Upper lobe of right lung (tissue), 1 donor: ENCODE results near the gene MTHFSD. TPM values are rescaled to one million over a fixed set of nuclear protein-coding genes. Genes with fewer than 3 reads are reported as not detected.
"Not testable (repeated sequence)": the region's sequence is repeated elsewhere in the genome, so short reads cannot be mapped to it uniquely, and the experiment has no call there.

ENCODE experiments used
- ATAC-seq: fragments of 200-7000 bp; cut with Tn5 transposase; one replicate; pipeline ENCODE4 v1.9.1; 2020; ENCODE audit warnings: mild to moderate bottlenecking, moderate library complexity
- DNase-seq: peaks from one replicate; pipeline ENCODE4 v3.0.0-alpha.2; 2020
- H3K27ac ChIP-seq: fragments of 200-600 bp; one replicate; pipeline ENCODE4 v1.8.0; 2022
- H3K27me3 ChIP-seq: fragments of 200-600 bp; one replicate; pipeline ENCODE4 v1.8.0; 2022; ENCODE audit warnings: mild to moderate bottlenecking
- H3K36me3 ChIP-seq: fragments of 200-600 bp; one replicate; pipeline ENCODE4 v1.8.0; 2022
- H3K4me1 ChIP-seq: fragments of 200-600 bp; one replicate; pipeline ENCODE4 v1.8.0; 2022
- H3K4me3 ChIP-seq: fragments of 200-600 bp; one replicate; pipeline ENCODE4 v1.8.0; 2022; ENCODE audit warnings: mild to moderate bottlenecking
- H3K9me3 ChIP-seq: fragments of 200-600 bp; one replicate; pipeline ENCODE4 v1.8.0; 2022
- intact Hi-C: fragments of 100-400 bp; cut with DNase I; formaldehyde crosslinking; loops from one replicate; pipeline ENCODE4 v1.11.0; 2022
- total RNA-seq: library from RNA; stranded (reverse); fragmentation: NEBNext Ultra II Directional; extraction: Animal tissue kit (Norgen Biotek cat#: 25700); gene quantifications from one replicate; pipeline ENCODE4 v1.2.1, GENCODE V29; 2021
- TF ChIP-seq, protein P1 (sequence below): fragments of 200-600 bp; IDR thresholded peaks from one replicate; pipeline ENCODE4 v1.8.0; 2022; ENCODE audit warnings: antibody characterized with exemption
- donor health status: DM: no; HTN: yes; CAD: no; lungs with severe emphysema.

MTHFSD gene
- total RNA-seq, 1 donor from 2014 or later: 18.7 TPM

DNA sequence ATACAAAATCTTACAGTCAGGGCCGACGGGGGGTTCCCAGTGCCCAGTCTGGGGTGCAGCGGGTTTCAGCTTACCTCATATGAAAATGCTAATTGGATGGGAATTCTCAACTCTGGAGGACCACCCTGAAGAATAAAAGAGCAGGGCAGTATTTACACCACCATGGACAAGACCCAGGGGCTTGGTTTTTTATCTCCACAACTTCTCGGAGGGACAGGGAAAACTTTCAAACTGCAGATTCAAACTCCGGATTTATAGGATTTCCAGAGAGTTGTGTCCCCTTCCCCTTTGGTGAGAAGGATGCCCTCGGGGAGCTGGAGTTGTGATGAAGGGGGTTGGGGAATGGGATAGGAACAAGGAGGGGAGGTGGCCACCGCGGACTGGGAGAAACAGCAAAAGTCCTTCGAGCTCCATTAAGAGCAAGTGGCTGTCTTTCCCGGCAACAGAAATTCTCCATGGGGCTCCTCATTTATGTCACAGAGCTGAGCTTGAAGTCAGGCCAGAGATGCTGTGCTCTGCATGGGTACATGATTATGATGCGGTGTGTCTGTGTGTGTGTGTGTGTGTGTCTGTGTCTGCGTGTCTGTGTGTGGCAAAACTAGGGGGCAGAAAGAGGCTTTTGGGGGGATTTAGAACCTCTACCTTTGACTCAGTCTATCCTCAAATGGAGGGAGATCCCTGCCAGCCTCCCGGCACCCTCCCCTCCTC, 39.0 kb upstream of the MTHFSD start:
- no peaks in the 10 kb centered on the region for H3K4me1 ChIP-seq
- TF ChIP-seq, protein P1, sequence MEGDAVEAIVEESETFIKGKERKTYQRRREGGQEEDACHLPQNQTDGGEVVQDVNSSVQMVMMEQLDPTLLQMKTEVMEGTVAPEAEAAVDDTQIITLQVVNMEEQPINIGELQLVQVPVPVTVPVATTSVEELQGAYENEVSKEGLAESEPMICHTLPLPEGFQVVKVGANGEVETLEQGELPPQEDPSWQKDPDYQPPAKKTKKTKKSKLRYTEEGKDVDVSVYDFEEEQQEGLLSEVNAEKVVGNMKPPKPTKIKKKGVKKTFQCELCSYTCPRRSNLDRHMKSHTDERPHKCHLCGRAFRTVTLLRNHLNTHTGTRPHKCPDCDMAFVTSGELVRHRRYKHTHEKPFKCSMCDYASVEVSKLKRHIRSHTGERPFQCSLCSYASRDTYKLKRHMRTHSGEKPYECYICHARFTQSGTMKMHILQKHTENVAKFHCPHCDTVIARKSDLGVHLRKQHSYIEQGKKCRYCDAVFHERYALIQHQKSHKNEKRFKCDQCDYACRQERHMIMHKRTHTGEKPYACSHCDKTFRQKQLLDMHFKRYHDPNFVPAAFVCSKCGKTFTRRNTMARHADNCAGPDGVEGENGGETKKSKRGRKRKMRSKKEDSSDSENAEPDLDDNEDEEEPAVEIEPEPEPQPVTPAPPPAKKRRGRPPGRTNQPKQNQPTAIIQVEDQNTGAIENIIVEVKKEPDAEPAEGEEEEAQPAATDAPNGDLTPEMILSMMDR: no peak
- no peak for ATAC-seq
- no peak overlapping the region for H3K27ac ChIP-seq
- intact Hi-C loops: no loop called here
- no peaks in the 10 kb centered on the region for H3K9me3 ChIP-seq
- no peak overlapping the region for H3K4me3 ChIP-seq
- H3K36me3 ChIP-seq: no peaks in the 10 kb centered on the region
- peaks cover 30% of the 10 kb centered on the region for H3K27me3 ChIP-seq
- DNase-seq: no peak

DNA sequence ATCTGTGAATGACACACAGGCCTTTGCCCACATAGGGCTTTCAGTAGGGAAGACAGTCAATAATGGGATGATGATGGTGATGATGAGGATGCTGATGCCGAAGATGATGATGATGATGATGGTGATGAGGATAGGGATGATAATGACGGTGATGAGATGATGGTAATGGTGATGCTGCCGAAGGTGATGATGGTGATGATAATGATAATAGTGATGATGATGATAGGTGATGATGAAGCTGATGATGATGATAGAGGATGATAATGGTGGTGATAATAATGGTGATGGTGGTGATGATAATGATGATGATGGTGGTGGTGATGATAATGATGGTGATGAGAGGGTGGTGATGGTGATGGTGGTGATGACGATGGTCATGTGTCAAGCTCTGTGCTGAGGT, 36.2 kb upstream of the MTHFSD start:
- TF ChIP-seq, protein P1: no peak
- intact Hi-C loops: no loop called here

DNA sequence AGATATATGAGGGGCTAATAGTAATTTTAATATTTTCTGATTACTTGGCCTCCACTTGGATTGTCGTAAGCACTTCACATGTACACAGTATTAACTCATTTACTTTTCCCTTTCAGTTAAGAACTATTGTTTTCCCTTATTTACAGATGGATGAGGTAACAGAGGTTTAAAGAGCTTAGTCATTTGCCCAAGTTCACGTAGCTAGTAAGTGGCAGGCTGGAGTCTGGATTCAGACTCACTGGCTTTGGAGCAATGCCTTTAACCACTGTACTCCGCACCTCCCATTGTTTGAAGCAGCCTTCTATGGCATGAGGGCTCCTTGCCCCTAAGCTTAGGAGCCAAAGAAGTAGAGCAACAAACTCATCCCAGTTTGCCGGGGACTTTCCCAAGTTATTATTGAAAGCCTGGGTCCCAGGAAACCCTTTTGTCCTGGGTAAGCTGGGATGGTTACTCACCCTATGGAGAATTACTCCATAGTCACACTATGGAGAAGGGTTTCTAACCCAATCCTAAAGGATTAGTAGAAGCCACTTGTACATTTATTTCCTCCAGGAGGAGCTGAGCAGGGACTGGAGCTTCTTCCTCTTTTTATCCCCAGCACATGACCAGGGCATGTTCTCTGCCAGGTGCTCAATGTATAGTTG, 35.6 kb upstream of the MTHFSD start:
- H3K4me1 ChIP-seq: no peaks in the 10 kb centered on the region
- intact Hi-C loops: no loop called here
- no peak overlapping the region for H3K27ac ChIP-seq
- TF ChIP-seq, protein P1: no peak
- no peaks in the 10 kb centered on the region for H3K9me3 ChIP-seq
- H3K4me3 ChIP-seq: no peak overlapping the region
- H3K36me3 ChIP-seq: no peaks in the 10 kb centered on the region
- no peak for DNase-seq
- H3K27me3 ChIP-seq: peaks cover 29% of the 10 kb centered on the region
- peak; percentile 24 for ATAC-seq

More for the DNA sequence above, 36.2 kb upstream of the MTHFSD start:
- H3K27me3 ChIP-seq: peaks cover 30% of the 10 kb centered on the region
- DNase-seq (no peak), ATAC-seq (no peak)
- H3K27ac ChIP-seq: no peak overlapping the region
- H3K9me3 ChIP-seq: no peaks in the 10 kb centered on the region
- H3K4me3 ChIP-seq: no peak overlapping the region
- no peaks in the 10 kb centered on the region for H3K36me3 ChIP-seq
- H3K4me1 ChIP-seq: no peaks in the 10 kb centered on the region

DNA sequence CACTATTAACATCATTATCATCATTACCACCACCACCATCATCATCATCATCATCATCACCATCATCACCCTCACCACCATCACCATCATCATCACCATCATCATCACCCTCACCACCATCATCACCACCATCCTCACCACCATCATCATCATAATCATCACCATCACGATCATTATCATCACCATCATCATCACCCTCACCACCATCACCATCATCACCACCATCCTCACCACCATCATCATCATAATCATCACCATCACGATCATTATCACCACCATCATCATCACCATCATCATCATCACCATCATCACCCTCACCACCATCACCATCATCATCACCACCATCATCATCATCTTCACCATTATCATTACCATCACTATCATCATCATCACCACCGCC, 32.9 kb upstream of the MTHFSD start:
- H3K27me3 ChIP-seq: peaks cover 17% of the 10 kb centered on the region
- H3K27ac ChIP-seq, H3K4me3 ChIP-seq, intact Hi-C loops, H3K4me1 ChIP-seq, DNase-seq, ATAC-seq, H3K9me3 ChIP-seq, H3K36me3 ChIP-seq: not testable (repeated sequence)

DNA sequence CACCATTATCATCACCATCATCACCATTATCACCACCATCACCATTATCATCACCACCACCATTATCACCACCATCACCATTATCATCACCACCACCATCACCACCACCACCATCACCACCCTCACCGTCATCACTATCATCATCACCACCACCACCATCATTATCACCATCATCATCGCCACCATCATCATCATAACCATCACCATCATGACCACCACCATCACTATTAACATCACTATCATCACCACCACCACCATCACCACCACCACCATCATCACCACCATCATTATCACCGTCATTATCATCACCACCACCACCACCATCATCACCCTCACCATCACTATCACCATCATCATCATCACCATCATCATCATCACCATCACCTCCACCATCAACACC, 32.5 kb upstream of the MTHFSD start:
- Histone ChIP-seq H3K4me1 (no peaks in the 10 kb centered on the region), H3K36me3 (no peaks in the 10 kb centered on the region), H3K27me3 (peaks cover 12% of the 10 kb centered on the region), H3K27ac (no peak overlapping the region), H3K9me3 (no peaks in the 10 kb centered on the region), H3K4me3 (no peak overlapping the region)
- ATAC-seq (no peak), DNase-seq (no peak)
- intact Hi-C loops: no loop called here
- TF ChIP-seq, protein P1: no peak

DNA sequence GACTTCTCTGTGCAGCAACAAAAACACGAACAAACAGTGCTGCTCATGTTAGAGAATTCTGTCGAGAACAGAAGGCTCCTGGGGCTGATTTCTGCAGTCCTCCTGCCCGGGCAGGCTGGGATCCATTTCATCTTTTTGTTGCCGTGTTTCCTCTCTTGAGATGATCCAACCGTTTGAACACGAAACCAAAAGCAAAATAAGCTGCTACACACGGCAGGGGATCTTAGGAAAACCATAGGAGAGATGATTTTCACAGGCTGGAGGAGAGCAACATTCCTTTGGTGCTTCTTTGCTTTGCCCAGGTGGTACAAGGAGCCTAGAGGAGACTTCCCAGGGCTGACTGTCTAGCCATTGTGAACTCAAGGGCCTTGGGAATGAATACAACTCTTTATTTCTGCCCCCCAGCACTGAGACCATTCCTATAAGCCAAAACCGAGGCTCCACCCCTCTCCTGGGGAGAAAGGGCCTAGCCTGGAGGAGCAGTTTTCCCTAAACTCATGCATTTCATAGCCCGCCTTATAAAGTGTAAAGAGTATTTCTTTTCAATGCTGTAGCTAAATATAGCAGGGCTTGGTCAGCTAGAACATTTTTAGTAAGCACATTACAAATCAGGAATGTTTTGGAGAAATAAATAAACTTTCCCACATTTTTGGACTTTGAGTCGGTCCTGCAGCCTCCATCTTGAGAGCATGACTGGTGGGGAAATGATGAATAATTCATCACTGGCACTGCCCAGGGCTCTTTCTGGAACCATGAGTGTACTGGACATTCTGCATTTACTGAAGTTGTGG, 31.0 kb upstream of the MTHFSD start:
- Histone ChIP-seq H3K27me3 (peaks cover 4% of the 10 kb centered on the region), H3K4me3 (no peak overlapping the region), H3K9me3 (no peaks in the 10 kb centered on the region), H3K27ac (no peak overlapping the region), H3K36me3 (no peaks in the 10 kb centered on the region), H3K4me1 (no peaks in the 10 kb centered on the region)
- no peak for ATAC-seq
- intact Hi-C loops: no loop called here
- no peak for DNase-seq
- TF ChIP-seq, protein P1: no peak
